GM10266 (cell line): ENCODE data around the gene HCAR2.
A peak's percentile ranks its signal among the peaks of the same experiment; 100 is the strongest.
"Not testable (repeated sequence)": the region's sequence is repeated elsewhere in the genome, so short reads cannot be mapped to it uniquely, and the experiment has no call there.

Experiments used
- DNase-seq: peaks from one replicate; pipeline ENCODE4 v3.0.0; 2012; ENCODE audit errors: extremely low spot score
- TF ChIP-seq, protein P1 (sequence below): IDR thresholded peaks from 2 replicates; pipeline ENCODE4 v1.5.1; 2012; ENCODE audit warnings: mild to moderate bottlenecking, low read depth; ENCODE audit not compliant: control insufficient read depth, insufficient read depth; ENCODE audit errors: missing control alignments

Gene HCAR2

DNA sequence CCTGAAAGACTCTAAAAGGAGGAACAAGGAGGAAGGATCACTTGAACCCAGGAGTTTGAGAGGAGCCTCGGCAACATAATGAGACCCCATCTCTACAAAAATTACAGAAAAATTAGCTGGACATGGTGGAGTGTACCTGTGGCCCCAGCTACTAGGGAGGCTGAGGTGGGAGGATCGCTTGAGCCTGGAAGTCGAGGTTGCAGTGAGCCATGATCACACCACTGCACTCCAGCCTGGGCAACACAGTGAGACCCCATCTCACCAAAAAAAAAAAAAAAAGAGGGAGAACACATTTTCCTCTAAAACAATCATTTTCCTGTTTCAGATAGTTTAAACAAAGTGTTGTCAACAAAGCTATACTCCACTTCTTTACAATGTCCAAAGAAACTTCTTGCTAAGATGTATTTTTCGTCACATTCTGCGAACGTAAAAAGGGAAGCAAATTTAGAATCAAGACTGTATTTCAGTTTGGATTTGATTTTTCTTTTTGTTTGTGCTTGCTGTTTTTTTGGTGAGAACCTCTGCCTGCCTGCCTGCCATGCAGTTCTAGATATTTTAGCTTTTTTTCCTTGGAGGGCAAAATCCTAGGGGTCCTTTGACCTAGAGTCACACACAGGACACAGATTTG lies 22.4 kb upstream of the HCAR2 start:
- TF ChIP-seq, protein P1, sequence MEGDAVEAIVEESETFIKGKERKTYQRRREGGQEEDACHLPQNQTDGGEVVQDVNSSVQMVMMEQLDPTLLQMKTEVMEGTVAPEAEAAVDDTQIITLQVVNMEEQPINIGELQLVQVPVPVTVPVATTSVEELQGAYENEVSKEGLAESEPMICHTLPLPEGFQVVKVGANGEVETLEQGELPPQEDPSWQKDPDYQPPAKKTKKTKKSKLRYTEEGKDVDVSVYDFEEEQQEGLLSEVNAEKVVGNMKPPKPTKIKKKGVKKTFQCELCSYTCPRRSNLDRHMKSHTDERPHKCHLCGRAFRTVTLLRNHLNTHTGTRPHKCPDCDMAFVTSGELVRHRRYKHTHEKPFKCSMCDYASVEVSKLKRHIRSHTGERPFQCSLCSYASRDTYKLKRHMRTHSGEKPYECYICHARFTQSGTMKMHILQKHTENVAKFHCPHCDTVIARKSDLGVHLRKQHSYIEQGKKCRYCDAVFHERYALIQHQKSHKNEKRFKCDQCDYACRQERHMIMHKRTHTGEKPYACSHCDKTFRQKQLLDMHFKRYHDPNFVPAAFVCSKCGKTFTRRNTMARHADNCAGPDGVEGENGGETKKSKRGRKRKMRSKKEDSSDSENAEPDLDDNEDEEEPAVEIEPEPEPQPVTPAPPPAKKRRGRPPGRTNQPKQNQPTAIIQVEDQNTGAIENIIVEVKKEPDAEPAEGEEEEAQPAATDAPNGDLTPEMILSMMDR, result no peak
- DNase-seq, result no peak

GRCh38 chr12:122724641-122725243 lies 21.6 kb upstream of the HCAR2 start:
- DNase-seq, result no peak
- TF ChIP-seq, protein P1, result no peak

DNA sequence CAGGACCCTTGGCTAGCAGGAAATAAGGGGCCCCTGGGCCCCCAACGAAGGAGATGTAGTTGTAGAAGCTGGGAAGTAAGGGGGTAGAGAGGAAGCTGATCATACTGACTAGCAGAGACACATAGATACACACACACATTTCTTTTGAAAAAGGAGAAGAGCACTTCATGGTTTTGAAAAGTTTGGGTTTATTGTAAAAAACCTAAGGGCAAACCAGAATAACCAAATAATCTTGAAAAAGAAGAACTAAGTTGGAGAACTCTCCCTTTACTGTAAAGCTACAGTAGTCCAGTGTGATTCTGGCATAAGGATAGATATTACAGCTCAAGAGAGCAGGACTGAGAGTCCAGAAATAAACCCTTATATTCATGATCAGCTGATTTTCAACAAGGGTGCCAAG lies 19.2 kb upstream of the HCAR2 start:
- DNase-seq, result no peak
- TF ChIP-seq, protein P1, result no peak

DNA sequence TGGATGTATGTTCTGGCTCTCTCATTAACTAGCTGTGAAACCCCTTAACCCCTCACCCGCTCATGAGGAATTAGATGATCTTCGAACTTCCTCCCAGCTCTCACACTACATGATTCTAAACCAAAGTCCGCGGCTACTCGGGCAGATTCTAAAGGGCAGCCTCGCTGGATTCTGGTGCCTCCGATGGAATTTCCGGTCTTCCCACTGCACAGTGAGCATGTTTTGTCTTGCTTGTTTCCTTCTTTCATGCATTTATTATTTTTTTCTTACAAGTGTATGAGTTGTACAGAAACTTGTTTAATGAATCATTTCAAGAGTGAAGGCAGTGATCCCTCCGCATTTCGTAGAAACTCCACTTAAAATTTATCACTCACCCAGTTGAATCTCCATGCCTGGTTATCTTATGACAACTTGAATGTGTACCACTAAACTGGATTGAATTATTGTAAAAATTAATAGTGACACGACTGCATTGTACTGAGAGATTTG lies 17.9 kb upstream of the HCAR2 start:
- TF ChIP-seq, protein P1, result no peak
- peak; percentile 29 for DNase-seq

DNA sequence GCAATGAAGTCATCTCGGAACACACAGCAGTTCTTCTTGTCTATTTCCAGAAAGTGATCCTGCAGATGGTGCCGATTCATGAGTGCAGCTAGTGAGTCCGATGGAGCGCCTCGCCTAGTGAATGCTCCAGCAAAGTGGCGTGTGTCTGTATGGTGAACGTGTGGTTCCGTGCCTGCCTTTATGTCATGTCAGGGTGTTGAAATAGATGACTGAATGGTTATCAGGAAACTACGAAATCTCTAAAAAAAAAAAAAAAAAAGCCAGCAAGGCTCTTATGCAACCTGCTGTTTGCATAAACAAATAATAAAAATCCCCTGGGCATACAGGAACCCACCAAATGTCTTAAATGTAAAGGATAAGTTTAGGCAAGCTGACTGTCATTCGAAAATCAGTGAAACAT lies 13.5 kb upstream of the HCAR2 start, which contains the start of gene HCAR3:
HCAR3 (minus strand) TSS at position 154 of the 400 bp plus-strand sequence; CDS start at position 80, 74 bp downstream.
- DNase-seq, result not testable (repeated sequence)

- not testable (repeated sequence) for DNase-seq
These were observed 12.1 kb upstream of the HCAR2 start for GRCh38 chr12:122715211-122715610.

DNA sequence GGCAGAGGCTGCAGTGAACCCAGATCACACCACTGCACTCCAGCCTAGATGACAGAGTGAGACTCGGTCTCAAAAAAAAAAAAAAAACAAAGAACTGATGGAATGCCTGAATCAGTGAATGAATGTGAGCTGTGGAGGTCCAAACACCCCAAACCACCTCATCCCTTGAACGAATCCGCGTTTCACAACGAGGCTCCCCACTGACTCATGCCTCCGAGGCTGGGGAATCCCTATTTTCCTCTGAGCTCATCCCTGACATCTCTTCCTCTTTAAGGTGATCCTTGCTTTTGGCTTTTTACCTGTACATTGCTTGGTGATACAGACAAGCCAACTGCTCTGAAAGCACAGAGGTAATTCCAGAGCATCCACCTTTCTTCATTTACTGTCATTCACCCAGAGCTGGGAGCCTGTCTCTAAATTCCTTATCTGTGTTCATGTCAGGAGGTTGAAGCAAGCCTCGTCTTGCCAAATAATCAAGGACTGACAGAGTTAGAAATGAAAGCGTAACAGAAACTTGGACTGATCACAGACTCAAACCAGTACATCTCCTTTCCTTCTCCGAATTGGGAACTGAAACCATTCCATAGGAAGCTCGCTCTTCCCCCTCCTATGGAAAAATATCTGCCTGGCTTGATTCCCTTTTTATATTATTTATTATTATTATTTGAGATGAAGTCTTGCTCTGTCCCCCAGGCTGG lies 10.5 kb upstream of the HCAR2 start:
- DNase-seq, result not testable (repeated sequence)

DNA sequence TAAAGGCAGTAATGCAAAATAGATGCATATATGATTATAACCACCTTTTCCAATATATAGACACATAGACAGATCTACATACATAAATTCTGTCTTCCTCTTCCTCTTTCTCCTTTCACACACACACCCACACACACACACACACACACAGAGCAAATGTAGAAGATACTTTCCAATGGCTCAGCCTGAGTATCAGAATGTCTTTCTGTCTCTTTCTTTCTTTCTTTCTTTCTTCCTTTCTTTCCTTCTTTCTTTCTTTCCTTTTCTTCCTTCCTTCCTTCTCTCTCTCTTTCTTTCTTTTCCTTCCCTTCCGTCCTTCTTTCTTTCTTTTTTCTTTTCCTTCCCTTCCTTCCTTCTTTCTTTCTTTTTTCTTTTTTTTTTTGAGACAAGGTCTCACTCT lies 8.1 kb upstream of the HCAR2 start:
- not testable (repeated sequence) for DNase-seq

DNA sequence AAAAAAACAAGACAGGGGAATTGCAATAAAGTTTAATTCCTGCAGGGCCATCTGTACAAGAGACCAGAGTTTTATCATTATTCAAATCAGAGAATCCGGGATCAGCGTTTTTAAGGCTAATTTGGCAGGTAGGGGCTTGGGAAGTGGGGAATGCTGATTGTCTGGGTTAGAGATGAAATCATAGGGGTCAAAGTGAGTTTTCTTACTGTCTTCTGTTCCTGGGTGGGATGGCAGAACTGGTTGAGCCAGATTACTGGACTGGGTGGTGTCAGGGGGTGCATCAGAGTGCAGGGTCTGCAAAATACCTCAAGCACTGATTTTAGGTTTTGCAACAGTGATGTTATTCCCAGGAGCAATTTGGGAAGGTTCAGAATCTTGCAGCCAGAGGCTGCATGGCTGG lies 7.2 kb upstream of the HCAR2 start:
- not testable (repeated sequence) for DNase-seq

- not testable (repeated sequence) for DNase-seq
These were observed 6.1 kb upstream of the HCAR2 start for GRCh38 chr12:122709287-122709686.

DNA sequence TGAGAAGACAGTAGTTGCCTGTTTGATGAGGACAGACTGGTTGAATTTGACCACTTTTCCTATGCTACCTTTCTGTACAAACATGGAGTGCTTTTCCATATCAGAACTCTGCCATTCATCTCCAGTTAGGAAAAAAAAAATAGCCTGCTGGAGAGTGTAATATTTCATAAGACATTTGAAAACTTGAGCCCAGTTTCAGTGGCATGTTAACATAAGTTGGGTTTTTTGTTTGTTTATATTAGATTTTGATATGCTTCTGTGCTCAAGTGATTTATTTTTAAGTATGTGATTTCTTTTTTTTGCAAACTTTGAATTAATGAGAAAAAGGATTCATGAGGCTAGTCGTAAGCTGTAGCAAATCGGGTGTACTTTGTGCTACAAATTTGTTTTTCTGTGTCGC lies 684 bp upstream of the HCAR2 start:
- not testable (repeated sequence) for DNase-seq

- DNase-seq, result not testable (repeated sequence)
These were observed 1.7 kb downstream of the HCAR2 start for GRCh38 chr12:122701481-122701880.

DNA sequence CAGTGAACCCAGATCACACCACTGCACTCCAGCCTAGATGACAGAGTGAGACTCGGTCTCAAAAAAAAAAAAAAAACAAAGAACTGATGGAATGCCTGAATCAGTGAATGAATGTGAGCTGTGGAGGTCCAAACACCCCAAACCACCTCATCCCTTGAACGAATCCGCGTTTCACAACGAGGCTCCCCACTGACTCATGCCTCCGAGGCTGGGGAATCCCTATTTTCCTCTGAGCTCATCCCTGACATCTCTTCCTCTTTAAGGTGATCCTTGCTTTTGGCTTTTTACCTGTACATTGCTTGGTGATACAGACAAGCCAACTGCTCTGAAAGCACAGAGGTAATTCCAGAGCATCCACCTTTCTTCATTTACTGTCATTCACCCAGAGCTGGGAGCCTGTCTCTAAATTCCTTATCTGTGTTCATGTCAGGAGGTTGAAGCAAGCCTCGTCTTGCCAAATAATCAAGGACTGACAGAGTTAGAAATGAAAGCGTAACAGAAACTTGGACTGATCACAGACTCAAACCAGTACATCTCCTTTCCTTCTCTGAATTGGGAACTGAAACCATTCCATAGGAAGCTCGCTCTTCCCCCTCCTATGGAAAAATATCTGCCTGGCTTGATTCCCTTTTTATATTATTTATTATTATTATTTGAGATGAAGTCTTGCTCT lies 3.0 kb downstream of the HCAR2 start:
- not testable (repeated sequence) for DNase-seq

GRCh38 chr12:122696922-122697321 lies 6.2 kb downstream of the HCAR2 start:
- not testable (repeated sequence) for DNase-seq
